Activated CD8-positive, alpha-beta T cell treated with anti-CD3 and anti-CD28 coated beads for 36 hours (primary cell): ENCODE results near the gene SEMA4D. TPM values are rescaled to one million over a fixed set of nuclear protein-coding genes. Genes with fewer than 3 reads are reported as not detected.
A peak's percentile ranks its signal among the peaks of the same experiment; 100 is the strongest.

Experiments
- ATAC-seq: fragments of 200-7000 bp; cut with Tn5 transposase; one replicate; pipeline ENCODE4 v1.10.0; 2021; ENCODE audit warnings: mild to moderate bottlenecking, moderate library complexity
- CTCF ChIA-PET: fragments of 350-600 bp; sonication (Branson Sonifier 250); formaldehyde crosslinking; loops from one replicate; lab custom pipeline; 2021; ENCODE audit warnings: antibody characterized with exemption; lab: Charles Lee
- POLR2A ChIA-PET: fragments of 350-600 bp; sonication (Branson Sonifier 250); formaldehyde crosslinking; loops from one replicate; lab custom pipeline; 2021; ENCODE audit warnings: antibody characterized with exemption; lab: Charles Lee
- DNase-seq: peaks from one replicate; pipeline ENCODE4 v3.0.0-alpha.2; 2020
- H3K27ac Mint-ChIP-seq: one replicate; pipeline ENCODE4 v1.8.0; 2021; ENCODE audit warnings: mild to moderate bottlenecking, mixed read lengths
- H3K27me3 Mint-ChIP-seq: one replicate; pipeline ENCODE4 v1.8.0; 2021; ENCODE audit warnings: mixed read lengths
- H3K36me3 Mint-ChIP-seq: one replicate; pipeline ENCODE4 v1.8.0; 2021; ENCODE audit warnings: low read depth, mixed read lengths
- H3K4me1 Mint-ChIP-seq: one replicate; pipeline ENCODE4 v1.8.0; 2021; ENCODE audit warnings: low read depth, mixed read lengths
- H3K4me3 Mint-ChIP-seq: one replicate; pipeline ENCODE4 v1.8.0; 2021; ENCODE audit warnings: mild to moderate bottlenecking, moderate library complexity, mixed read lengths
- H3K9me3 Mint-ChIP-seq: one replicate; pipeline ENCODE4 v1.8.0; 2021; ENCODE audit warnings: mixed read lengths
- intact Hi-C: fragments of 100-400 bp; cut with micrococcal nuclease; formaldehyde crosslinking; loops from one replicate; pipeline ENCODE4 v1.10.0; 2022
- total RNA-seq, 2 experiments: library from RNA; stranded (reverse); gene quantifications; one replicate each; pipeline ENCODE4 v1.2.3, GENCODE V29; 2021
- TF ChIP-seq, protein P1 (sequence below): fragments of 200-600 bp; IDR thresholded peaks from one replicate; pipeline ENCODE4 v1.8.0; 2022; ENCODE audit warnings: antibody characterized with exemption, mild to moderate bottlenecking

Gene SEMA4D
- total RNA-seq, 2 experiments from 2014 or later = 290 to 317 TPM

DNA sequence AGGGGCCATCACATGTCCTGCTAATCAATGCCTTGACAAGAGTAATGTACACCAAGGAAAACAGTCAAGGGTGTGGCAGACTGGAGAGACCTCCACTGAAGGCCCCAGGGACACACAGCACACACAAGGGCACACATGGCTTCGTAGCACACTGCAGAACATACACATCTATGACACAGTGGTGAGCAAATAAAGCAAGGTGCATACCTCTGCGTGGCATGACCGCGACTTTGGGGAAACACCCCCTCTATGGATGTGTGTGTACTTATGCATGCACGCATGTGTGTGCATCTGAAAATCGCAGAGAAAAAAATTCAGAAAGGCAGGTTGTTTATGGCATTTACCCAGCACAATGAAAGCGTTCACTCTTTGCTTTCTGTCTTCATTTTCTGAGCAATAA lies 20.5 kb downstream of the SEMA4D start:
- POLR2A ChIA-PET = interaction anchor here (0.6 to 5.5 kb wide), 22 partner anchors 10 to 72 kb away, joined by 3 to 43 read pairs (median 13); no protein-coding TSS in a partner anchor
- peaks cover 88% of the 10 kb centered on the region for H3K36me3 Mint-ChIP-seq
- H3K27me3 Mint-ChIP-seq = peaks cover 3% of the 10 kb centered on the region
- TF ChIP-seq, protein P1, sequence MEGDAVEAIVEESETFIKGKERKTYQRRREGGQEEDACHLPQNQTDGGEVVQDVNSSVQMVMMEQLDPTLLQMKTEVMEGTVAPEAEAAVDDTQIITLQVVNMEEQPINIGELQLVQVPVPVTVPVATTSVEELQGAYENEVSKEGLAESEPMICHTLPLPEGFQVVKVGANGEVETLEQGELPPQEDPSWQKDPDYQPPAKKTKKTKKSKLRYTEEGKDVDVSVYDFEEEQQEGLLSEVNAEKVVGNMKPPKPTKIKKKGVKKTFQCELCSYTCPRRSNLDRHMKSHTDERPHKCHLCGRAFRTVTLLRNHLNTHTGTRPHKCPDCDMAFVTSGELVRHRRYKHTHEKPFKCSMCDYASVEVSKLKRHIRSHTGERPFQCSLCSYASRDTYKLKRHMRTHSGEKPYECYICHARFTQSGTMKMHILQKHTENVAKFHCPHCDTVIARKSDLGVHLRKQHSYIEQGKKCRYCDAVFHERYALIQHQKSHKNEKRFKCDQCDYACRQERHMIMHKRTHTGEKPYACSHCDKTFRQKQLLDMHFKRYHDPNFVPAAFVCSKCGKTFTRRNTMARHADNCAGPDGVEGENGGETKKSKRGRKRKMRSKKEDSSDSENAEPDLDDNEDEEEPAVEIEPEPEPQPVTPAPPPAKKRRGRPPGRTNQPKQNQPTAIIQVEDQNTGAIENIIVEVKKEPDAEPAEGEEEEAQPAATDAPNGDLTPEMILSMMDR = no peak
- H3K4me1 Mint-ChIP-seq = peaks cover 84% of the 10 kb centered on the region
- peak overlapping the region; percentile 90 for H3K4me3 Mint-ChIP-seq
- ATAC-seq = peak; percentile 37
- CTCF ChIA-PET = interaction anchor here (0.9 to 6.9 kb wide), 4 partner anchors 12 to 71 kb away, joined by 3 to 44 read pairs (median 8); no protein-coding TSS in a partner anchor
- intact Hi-C loops = loop anchor here (5.0 kb wide), 1 partner anchor 160 kb away; the partner anchor contains the start of gene SECISBP2
- H3K9me3 Mint-ChIP-seq = peaks cover 5% of the 10 kb centered on the region
- peak; percentile 74 for DNase-seq
- peak overlapping the region; percentile 98 for H3K27ac Mint-ChIP-seq

DNA sequence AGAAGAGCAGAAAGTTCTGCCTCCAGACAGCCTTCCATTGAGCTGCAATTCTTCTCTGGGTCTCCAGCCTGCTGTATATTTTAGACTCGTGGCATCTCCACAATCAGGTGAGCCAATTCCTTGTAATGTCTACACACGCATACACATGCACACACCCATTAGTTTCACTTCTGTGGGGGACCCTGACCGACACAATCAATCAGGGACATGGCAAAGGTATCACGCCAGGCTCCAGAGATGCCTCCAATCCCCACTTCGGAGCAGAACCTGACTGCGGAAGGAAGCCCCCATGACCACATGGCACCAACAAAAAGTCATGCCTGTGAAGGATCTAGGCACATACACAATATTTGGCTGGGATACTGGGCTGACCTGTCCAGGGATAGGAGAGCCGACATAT lies 21.4 kb downstream of the SEMA4D start:
- intact Hi-C loops = loop anchor here (5.0 kb wide), 1 partner anchor 159 kb away; the partner anchor contains the start of gene SECISBP2
- Mint-ChIP-seq H3K36me3 (peaks cover 89% of the 10 kb centered on the region), H3K4me1 (peaks cover 81% of the 10 kb centered on the region), H3K9me3 (peaks cover 5% of the 10 kb centered on the region), H3K4me3 (peak overlapping the region; percentile 90), H3K27me3 (peaks cover 3% of the 10 kb centered on the region), H3K27ac (peak overlapping the region; percentile 98)
- ATAC-seq = no peak
- CTCF ChIA-PET = interaction anchor here (0.7 to 2.6 kb wide), 3 partner anchors 9 to 72 kb away, joined by 3 to 21 read pairs (median 3); no protein-coding TSS in a partner anchor
- TF ChIP-seq, protein P1 = no peak
- POLR2A ChIA-PET = interaction anchor here (0.6 to 5.5 kb wide), 9 partner anchors 10 to 100 kb away, joined by 3 to 43 read pairs (median 10); no protein-coding TSS in a partner anchor
- peak; percentile 11 for DNase-seq

DNA sequence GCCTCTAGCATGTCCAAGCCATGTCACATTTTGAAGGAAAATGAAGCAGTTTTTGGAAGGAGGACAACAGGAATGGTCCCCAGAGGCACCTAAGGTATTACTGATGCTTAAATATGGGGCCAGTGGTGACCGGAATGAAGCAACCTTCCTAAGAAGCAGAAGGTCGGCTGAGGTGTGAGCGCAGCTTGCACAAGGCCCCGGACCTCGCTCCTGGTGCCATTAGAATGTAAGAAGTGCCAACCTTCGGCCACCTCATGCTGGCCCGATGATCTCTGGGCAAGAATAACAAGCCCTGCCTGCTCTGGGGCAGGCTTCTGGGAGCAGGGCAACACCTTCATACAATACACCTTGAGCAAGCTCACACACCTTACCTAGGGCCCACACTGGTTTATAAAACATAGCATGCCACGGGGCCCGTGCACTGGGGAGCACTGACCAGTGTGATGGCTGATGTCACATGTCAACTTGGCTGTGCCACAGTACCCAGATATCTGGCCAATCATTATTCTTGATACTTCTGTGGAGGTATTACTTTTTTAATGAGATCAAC lies 21.9 kb downstream of the SEMA4D start:
- DNase-seq (peak; percentile 3), ATAC-seq (no peak)
- Mint-ChIP-seq H3K27me3 (peaks cover 3% of the 10 kb centered on the region), H3K4me3 (peak overlapping the region; percentile 90), H3K9me3 (peaks cover 5% of the 10 kb centered on the region), H3K27ac (peak overlapping the region; percentile 98), H3K36me3 (peaks cover 87% of the 10 kb centered on the region), H3K4me1 (peaks cover 80% of the 10 kb centered on the region)
- intact Hi-C loops = loop anchor here (5.0 kb wide), 1 partner anchor 159 kb away; the partner anchor contains the start of gene SECISBP2
- ChIA-PET CTCF (interaction anchor here (0.7 to 2.6 kb wide), 3 partner anchors 8 to 73 kb away, joined by 3 to 21 read pairs (median 3); no protein-coding TSS in a partner anchor), POLR2A (interaction anchor here (0.7 to 5.5 kb wide), 11 partner anchors 9 to 100 kb away, joined by 3 to 32 read pairs (median 4); no protein-coding TSS in a partner anchor)
- TF ChIP-seq, protein P1 = no peak

DNA sequence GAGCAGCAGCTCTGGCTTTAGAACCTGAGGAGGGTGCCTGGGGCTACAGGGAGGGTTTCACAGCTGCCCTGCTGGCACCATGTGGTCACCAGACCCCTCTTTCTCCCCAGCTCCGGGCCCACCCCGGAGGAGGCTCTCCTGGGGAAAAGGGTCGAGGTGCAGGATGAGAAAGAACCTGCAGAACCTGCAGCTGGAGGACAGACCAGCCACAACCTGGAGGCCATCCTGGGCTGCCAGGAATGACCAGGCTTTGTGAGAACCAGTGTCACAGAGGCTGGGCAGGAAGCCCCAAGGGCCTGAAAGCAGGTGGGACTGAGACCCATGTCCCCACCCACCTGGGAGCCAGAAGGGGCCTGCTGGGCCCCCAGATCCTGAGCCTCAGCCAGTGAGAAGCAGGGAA lies 23.0 kb downstream of the SEMA4D start:
- Mint-ChIP-seq H3K36me3 (peaks cover 91% of the 10 kb centered on the region), H3K27ac (peak overlapping the region; percentile 98), H3K4me3 (peak overlapping the region; percentile 90), H3K4me1 (peaks cover 86% of the 10 kb centered on the region), H3K9me3 (peaks cover 4% of the 10 kb centered on the region), H3K27me3 (peaks cover 3% of the 10 kb centered on the region)
- ChIA-PET POLR2A (interaction anchor here (1.0 to 5.5 kb wide), 10 partner anchors 10 to 74 kb away, joined by 3 to 32 read pairs (median 4); no protein-coding TSS in a partner anchor), CTCF (interaction anchor here (1.4 to 2.6 kb wide), 3 partner anchors 8 to 74 kb away, joined by 4 to 21 read pairs (median 7); no protein-coding TSS in a partner anchor)
- no peak for ATAC-seq
- TF ChIP-seq, protein P1 = no peak
- DNase-seq = peak; percentile 1
- intact Hi-C loops = loop anchor here (5.0 kb wide), 1 partner anchor 158 kb away; the partner anchor contains the start of gene SECISBP2
